HTERT RPE-1 (cell line): ENCODE data around the gene SKP1.

ENCODE experiments used
- in situ Hi-C: fragments of 300-500 bp; cut with MboI; formaldehyde crosslinking; loops from 4 replicates; pipeline ENCODE4 v1.14.3; 2020; ENCODE audit warnings: low sequenced_read_pairs

The SKP1 gene

GRCh38 chr5:134143944-134144941 is 32.5 kb downstream of the SKP1 start:
- in situ Hi-C loops = loop anchor here (25.0 kb wide), 1 partner anchor 107 kb away; no protein-coding TSS in a partner anchor

GRCh38 chr5:134143431-134143830 is 33.3 kb downstream of the SKP1 start:
- in situ Hi-C loops = loop anchor here (25.0 kb wide), 1 partner anchor 106 kb away; no protein-coding TSS in a partner anchor

GRCh38 chr5:134142806-134143205 is 33.9 kb downstream of the SKP1 start:
- in situ Hi-C loops = loop anchor here (25.0 kb wide), 1 partner anchor 106 kb away; no protein-coding TSS in a partner anchor

- in situ Hi-C loops = loop anchor here (25.0 kb wide), 1 partner anchor 105 kb away; no protein-coding TSS in a partner anchor
These were observed 34.7 kb downstream of the SKP1 start for GRCh38 chr5:134142052-134142451.

GRCh38 chr5:134141331-134142050 is 35.3 kb downstream of the SKP1 start:
- in situ Hi-C loops = loop anchor here (25.0 kb wide), 1 partner anchor 104 kb away; no protein-coding TSS in a partner anchor

GRCh38 chr5:134140530-134141201 is 36.1 kb downstream of the SKP1 start:
- in situ Hi-C loops = loop anchor here (25.0 kb wide), 1 partner anchor 103 kb away; no protein-coding TSS in a partner anchor

GRCh38 chr5:134139891-134140469 is 36.8 kb downstream of the SKP1 start:
- in situ Hi-C loops = loop anchor here (25.0 kb wide), 1 partner anchor 103 kb away; no protein-coding TSS in a partner anchor

- in situ Hi-C loops = loop anchor here (25.0 kb wide), 1 partner anchor 102 kb away; no protein-coding TSS in a partner anchor
These were observed 37.3 kb downstream of the SKP1 start for GRCh38 chr5:134139377-134139851.

- in situ Hi-C loops = loop anchor here (25.0 kb wide), 1 partner anchor 101 kb away; no protein-coding TSS in a partner anchor
These were observed 38.1 kb downstream of the SKP1 start for GRCh38 chr5:134138416-134139376.

GRCh38 chr5:134136771-134137170 is 40.0 kb downstream of the SKP1 start:
- in situ Hi-C loops = loop anchor here (25.0 kb wide), 1 partner anchor 99 kb away; no protein-coding TSS in a partner anchor

GRCh38 chr5:134136221-134136631 is 40.5 kb downstream of the SKP1 start:
- in situ Hi-C loops = loop anchor here (25.0 kb wide), 1 partner anchor 99 kb away; no protein-coding TSS in a partner anchor

GRCh38 chr5:134135091-134135655 is 41.6 kb downstream of the SKP1 start:
- in situ Hi-C loops = loop anchor here (25.0 kb wide), 1 partner anchor 98 kb away; no protein-coding TSS in a partner anchor

GRCh38 chr5:134133995-134134541 is 42.7 kb downstream of the SKP1 start:
- in situ Hi-C loops = loop anchor here (25.0 kb wide), 1 partner anchor 97 kb away; no protein-coding TSS in a partner anchor

GRCh38 chr5:134133188-134133994 is 43.4 kb downstream of the SKP1 start:
- in situ Hi-C loops = loop anchor here (25.0 kb wide), 1 partner anchor 96 kb away; no protein-coding TSS in a partner anchor

- in situ Hi-C loops = loop anchor here (25.0 kb wide), 1 partner anchor 95 kb away; no protein-coding TSS in a partner anchor
These were observed 44.2 kb downstream of the SKP1 start for GRCh38 chr5:134132372-134133187.
